Measurements from ENCODE around the gene GLIPR1L2.

Gene GLIPR1L2

DNA sequence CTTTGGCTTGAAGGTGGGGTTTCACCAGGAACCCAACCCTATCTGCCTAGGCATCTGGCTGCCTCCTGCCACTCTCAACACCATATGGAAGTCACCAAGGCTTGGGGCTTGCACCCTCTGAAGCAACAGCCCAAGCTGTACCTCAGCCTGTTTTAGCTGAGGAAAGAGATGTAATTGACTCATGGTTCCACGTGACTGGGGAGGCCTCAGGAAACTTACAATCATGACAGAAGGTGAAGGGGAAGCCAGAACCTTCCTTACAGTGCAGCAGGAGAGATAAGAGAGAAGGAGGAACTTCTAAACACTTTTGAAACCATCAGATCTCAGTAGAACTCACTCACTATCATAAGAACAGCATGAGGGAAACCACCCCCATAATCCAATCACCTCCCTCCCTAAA is 29.5 kb upstream of the GLIPR1L2 start:
- TF ChIP-seq, protein P1, sequence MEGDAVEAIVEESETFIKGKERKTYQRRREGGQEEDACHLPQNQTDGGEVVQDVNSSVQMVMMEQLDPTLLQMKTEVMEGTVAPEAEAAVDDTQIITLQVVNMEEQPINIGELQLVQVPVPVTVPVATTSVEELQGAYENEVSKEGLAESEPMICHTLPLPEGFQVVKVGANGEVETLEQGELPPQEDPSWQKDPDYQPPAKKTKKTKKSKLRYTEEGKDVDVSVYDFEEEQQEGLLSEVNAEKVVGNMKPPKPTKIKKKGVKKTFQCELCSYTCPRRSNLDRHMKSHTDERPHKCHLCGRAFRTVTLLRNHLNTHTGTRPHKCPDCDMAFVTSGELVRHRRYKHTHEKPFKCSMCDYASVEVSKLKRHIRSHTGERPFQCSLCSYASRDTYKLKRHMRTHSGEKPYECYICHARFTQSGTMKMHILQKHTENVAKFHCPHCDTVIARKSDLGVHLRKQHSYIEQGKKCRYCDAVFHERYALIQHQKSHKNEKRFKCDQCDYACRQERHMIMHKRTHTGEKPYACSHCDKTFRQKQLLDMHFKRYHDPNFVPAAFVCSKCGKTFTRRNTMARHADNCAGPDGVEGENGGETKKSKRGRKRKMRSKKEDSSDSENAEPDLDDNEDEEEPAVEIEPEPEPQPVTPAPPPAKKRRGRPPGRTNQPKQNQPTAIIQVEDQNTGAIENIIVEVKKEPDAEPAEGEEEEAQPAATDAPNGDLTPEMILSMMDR (conservative IDR thresholded peaks at IDR 0.05): no peak
- H3K27ac ChIP-seq: no peak overlapping the region

DNA sequence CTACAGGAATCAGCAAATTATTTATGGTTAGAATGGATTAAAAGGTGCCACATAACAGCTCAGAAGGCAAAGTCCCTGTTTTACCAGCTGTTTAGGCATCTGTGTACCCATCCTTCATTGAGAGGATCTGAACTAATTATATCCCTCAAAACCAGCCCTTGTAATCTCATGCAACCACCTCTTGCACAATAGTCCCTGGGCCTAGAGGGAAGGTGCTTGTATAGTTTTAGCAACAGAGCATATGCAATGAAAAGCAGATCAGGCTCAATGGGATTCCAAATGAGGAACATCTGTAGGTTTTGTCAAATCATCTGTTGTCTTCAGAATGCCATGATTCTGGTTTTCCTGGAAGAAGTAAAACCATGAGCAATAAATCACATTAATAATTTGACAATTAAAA is 26.0 kb upstream of the GLIPR1L2 start:
- TF ChIP-seq, protein P1 (conservative IDR thresholded peaks at IDR 0.05): no peak
- H3K27ac ChIP-seq: no peak overlapping the region

DNA sequence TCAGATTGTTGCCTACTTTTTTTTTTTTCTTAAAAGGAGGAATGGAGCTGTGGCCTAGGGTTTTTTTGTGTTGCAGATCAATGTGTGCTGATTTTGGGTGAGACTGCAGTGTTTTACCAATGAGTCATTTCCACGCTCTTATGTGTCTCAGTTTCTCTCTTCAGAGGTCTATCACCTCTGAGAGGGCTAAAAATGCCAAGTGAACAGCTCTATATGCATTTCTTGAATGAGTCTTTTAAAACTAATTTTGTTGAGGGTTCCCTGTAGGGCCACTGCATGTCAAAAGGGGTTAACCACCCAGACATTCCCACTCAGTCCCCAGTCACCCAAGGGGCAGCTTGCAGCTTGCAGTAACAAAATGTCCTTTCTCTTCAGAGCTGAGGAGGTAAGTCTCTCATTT is 24.3 kb upstream of the GLIPR1L2 start:
- TF ChIP-seq, protein P1 (conservative IDR thresholded peaks at IDR 0.05): no peak
- H3K27ac ChIP-seq: no peak overlapping the region

DNA sequence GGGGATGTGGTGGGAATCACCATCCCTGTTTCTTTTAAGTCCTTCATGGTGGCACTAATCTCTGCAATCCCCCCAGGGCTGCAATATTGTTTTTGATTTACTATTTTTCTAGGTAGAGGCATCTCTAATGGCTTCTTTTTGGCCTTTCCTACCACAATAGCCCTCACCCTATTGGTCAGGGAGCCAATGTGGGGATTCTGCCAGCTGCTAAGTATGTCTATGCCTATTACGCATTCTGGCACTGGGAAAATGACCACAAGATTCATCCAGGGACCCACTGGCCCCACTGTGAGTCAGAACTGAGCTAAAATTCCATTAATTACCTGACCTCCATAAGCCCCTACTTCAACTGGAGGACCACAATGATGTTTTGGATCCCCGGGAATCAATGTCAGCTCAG is 15.9 kb upstream of the GLIPR1L2 start:
- TF ChIP-seq, protein P1 (conservative IDR thresholded peaks at IDR 0.05): no peak
- H3K27ac ChIP-seq: no peak overlapping the region

DNA sequence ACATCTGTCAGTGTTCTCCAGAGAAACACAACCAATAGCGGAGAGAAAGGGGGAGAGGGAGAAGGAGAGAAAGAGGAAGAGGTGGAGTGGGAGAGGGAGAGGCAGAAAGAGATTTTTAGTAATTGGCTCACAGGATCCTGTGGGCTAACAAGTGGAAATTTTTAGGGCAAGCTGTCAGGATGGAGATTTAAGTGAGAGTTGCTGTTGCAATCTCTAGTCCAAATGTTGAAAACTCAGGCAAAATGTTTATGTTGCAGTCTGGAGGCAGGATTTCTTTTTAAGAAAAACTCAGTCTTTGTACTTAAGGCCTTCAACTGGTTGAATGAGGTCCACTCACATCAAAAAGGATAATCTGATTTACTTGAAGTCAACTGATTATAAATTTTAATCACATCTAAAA is 12.5 kb upstream of the GLIPR1L2 start:
- TF ChIP-seq, protein P1 (conservative IDR thresholded peaks at IDR 0.05): no peak
- no peak overlapping the region for H3K27ac ChIP-seq

DNA sequence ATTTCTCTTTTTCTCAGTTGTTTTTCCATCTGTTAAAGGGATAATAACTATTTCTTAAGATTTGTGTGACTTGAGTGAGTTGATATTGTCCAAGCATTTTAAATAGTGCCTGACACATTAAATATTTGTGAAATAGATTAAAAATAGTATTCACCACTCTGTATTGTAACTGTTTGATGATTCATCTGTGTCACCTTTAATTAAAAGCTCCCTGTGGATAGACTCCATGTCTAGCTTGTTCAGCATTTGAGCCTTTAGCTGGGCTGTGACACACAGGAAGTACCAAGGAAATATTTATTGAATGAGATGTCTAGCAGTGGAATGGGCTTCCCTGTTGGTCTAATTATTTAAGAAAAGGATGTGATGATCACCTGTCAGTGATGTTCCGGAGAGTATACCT is 1.8 kb upstream of the GLIPR1L2 start:
- no peak overlapping the region for H3K27ac ChIP-seq
- TF ChIP-seq, protein P1 (conservative IDR thresholded peaks at IDR 0.05): no peak

DNA sequence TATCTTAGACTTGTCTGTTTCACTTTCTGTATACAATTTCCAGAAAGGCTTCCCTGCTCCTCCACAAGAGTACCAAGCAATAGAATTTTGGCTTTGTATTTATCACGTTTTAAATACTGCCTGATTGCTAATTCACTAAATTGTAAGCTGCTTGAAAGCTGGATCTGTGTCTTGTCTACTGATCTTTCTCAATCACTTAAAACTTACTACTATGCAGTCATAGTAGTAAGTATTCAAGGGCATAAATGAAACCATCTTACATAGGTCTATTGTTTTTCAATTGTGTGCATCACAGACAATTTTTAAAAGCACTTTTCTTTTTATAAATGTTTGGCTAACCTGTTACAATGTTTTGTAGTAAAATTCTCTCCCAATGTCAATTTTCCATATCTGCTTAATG is 1.2 kb upstream of the GLIPR1L2 start:
- TF ChIP-seq, protein P1 (conservative IDR thresholded peaks at IDR 0.05): no peak
- peak overlapping the region; percentile 77 for H3K27ac ChIP-seq
